MM.1S (cell line): ENCODE data around the gene SHBG.

Experiments
- CTCF ChIP-seq: fragments of 300-600 bp; sonication (generic); IDR thresholded peaks from 2 replicates; pipeline ENCODE4 v1.5.1; 2016; ENCODE audit warnings: antibody characterized with exemption, low read length, mixed read lengths
- EZH2 ChIP-seq: fragments of 300-600 bp; sonication (generic); optimal IDR thresholded peaks from 2 replicates; pipeline ENCODE3; 2017; ENCODE audit warnings: low read depth, mild to moderate bottlenecking, antibody characterized with exemption, low read length, mixed read lengths
- EZH2phosphoT487 ChIP-seq: fragments of 300-600 bp; sonication (generic); IDR thresholded peaks from 2 replicates; pipeline ENCODE4 v1.6.1; 2018; ENCODE audit warnings: antibody characterized with exemption, low read length

GRCh38 chr17:7589204-7589868 is 40.6 kb upstream of the SHBG start:
- TF ChIP-seq CTCF (no peak; the same call in 1 of the 2 replicates), EZH2 (no peak), EZH2phosphoT487 (no peak)
